ENCODE measurements around the gene CLIC6. TPM values are rescaled to one million over a fixed set of nuclear protein-coding genes. Genes with fewer than 3 reads are reported as not detected.

CLIC6 gene
- total and polyA plus RNA-seq, 7 experiments from 2014 or later: 0.12 to 0.56 (median 0.22) TPM; not detected in 2

- Histone ChIP-seq H3K27ac (ENCODE audit: low read depth, low read length) (no peak overlapping the region), H3K4me1 (ENCODE audit: control insufficient read depth in 2 of 2, insufficient read depth in 2 of 2, low read length in 2 of 2) (no peaks in the 10 kb centered on the region), H3K4me3 (ENCODE audit: low read length) (no peak overlapping the region), H3K9me3 (ENCODE audit: control insufficient read depth in 2 of 3, low read length in 3 of 3) (no peaks in the 10 kb centered on the region), H3K27me3 (ENCODE audit: control insufficient read depth in 2 of 2, insufficient read depth in 2 of 2, low read length in 2 of 2) (peaks cover 0 to 4% of the 10 kb centered on the region in 2 donors), H3K36me3 (ENCODE audit: control insufficient read depth in 2 of 3, insufficient read depth in 3 of 3, low read length in 3 of 3) (no peaks in the 10 kb centered on the region)
- peak; percentile 72 for ATAC-seq
- CTCF ChIA-PET: interaction anchor here (0.6 to 5.6 kb wide), 15 partner anchors 17 to 1337 kb away, joined by 3 to 36 read pairs (median 4); no protein-coding TSS in a partner anchor
- H3K27ac Mint-ChIP-seq: no peak overlapping the region
- POLR2A ChIA-PET: no interaction called here
- no peak overlapping the region for H3K4me3 Mint-ChIP-seq
- peak in 7 of 9 donors; percentile 33 to 63 (median 58) for DNase-seq
- H3K9me3 Mint-ChIP-seq: peaks cover 0 to 6% (median 2%) of the 10 kb centered on the region in 11 donors
- peaks cover 0 to 10% (median 3%) of the 10 kb centered on the region in 7 donors for H3K4me1 Mint-ChIP-seq
- peaks cover 2 to 43% (median 10%) of the 10 kb centered on the region in 5 donors for H3K27me3 Mint-ChIP-seq
- intact Hi-C loops (cut with micrococcal nuclease): loop anchor here (1.0 to 2.0 kb wide), 9 partner anchors 52 to 1419 kb away; no protein-coding TSS in a partner anchor
- H3K36me3 Mint-ChIP-seq: peaks cover 0 to 4% (median 0%) of the 10 kb centered on the region in 5 donors
Observed at GRCh38 chr21:34693192-34693810, 24.5 kb downstream of the CLIC6 start.

GRCh38 chr21:34695434-34695833 lies 26.6 kb downstream of the CLIC6 start:
- Histone ChIP-seq H3K27me3 (ENCODE audit: control insufficient read depth in 2 of 2, insufficient read depth in 2 of 2, low read length in 2 of 2) (peaks cover 0 to 4% of the 10 kb centered on the region in 2 donors), H3K4me3 (ENCODE audit: low read length) (no peak overlapping the region), H3K27ac (ENCODE audit: low read depth, low read length) (no peak overlapping the region), H3K36me3 (ENCODE audit: control insufficient read depth in 2 of 3, insufficient read depth in 3 of 3, low read length in 3 of 3) (no peaks in the 10 kb centered on the region), H3K9me3 (ENCODE audit: control insufficient read depth in 2 of 3, low read length in 3 of 3) (no peaks in the 10 kb centered on the region), H3K4me1 (ENCODE audit: control insufficient read depth in 2 of 2, insufficient read depth in 2 of 2, low read length in 2 of 2) (no peaks in the 10 kb centered on the region)
- DNase-seq (no peak), ATAC-seq (no peak)
- ChIA-PET CTCF (interaction anchor here (0.6 kb wide), 1 partner anchor 709 kb away, joined by 3 read pairs; no protein-coding TSS in a partner anchor), POLR2A (no interaction called here)
- peaks cover 0 to 27% (median 6%) of the 10 kb centered on the region in 5 donors for H3K27me3 Mint-ChIP-seq
- peaks cover 0 to 4% (median 0%) of the 10 kb centered on the region in 5 donors for H3K36me3 Mint-ChIP-seq
- no peak overlapping the region for H3K4me3 Mint-ChIP-seq
- H3K27ac Mint-ChIP-seq: no peak overlapping the region
- intact Hi-C loops (cut with micrococcal nuclease): no loop called here
- peaks cover 0 to 6% (median 2%) of the 10 kb centered on the region in 11 donors for H3K9me3 Mint-ChIP-seq
- H3K4me1 Mint-ChIP-seq: peaks cover 0 to 9% (median 3%) of the 10 kb centered on the region in 7 donors

GRCh38 chr21:34696121-34696520 lies 27.3 kb downstream of the CLIC6 start:
- no peak for DNase-seq
- intact Hi-C loops (cut with micrococcal nuclease): no loop called here
- ATAC-seq: no peak
- no peak overlapping the region for H3K27ac ChIP-seq (ENCODE audit: low read depth, low read length)
- H3K9me3 ChIP-seq (ENCODE audit: control insufficient read depth in 2 of 3, low read length in 3 of 3): no peaks in the 10 kb centered on the region
- Mint-ChIP-seq H3K27me3 (peaks cover 0 to 27% (median 7%) of the 10 kb centered on the region in 5 donors), H3K36me3 (peaks cover 0 to 4% (median 0%) of the 10 kb centered on the region in 5 donors), H3K27ac (no peak overlapping the region), H3K9me3 (peaks cover 0 to 6% (median 2%) of the 10 kb centered on the region in 11 donors), H3K4me1 (peaks cover 0 to 9% (median 3%) of the 10 kb centered on the region in 7 donors), H3K4me3 (no peak overlapping the region)
- peaks cover 0 to 4% of the 10 kb centered on the region in 2 donors for H3K27me3 ChIP-seq (ENCODE audit: control insufficient read depth in 2 of 2, insufficient read depth in 2 of 2, low read length in 2 of 2)
- no peaks in the 10 kb centered on the region for H3K36me3 ChIP-seq (ENCODE audit: control insufficient read depth in 2 of 3, insufficient read depth in 3 of 3, low read length in 3 of 3)
- ChIA-PET POLR2A (no interaction called here), CTCF (interaction anchor here (2.0 kb wide), 1 partner anchor 1144 kb away, joined by 5 read pairs; no protein-coding TSS in a partner anchor)
- no peaks in the 10 kb centered on the region for H3K4me1 ChIP-seq (ENCODE audit: control insufficient read depth in 2 of 2, insufficient read depth in 2 of 2, low read length in 2 of 2)
- H3K4me3 ChIP-seq (ENCODE audit: low read length): no peak overlapping the region

GRCh38 chr21:34697826-34698225 lies 29.0 kb downstream of the CLIC6 start:
- no peak overlapping the region for H3K27ac Mint-ChIP-seq
- Histone ChIP-seq H3K27ac (ENCODE audit: low read depth, low read length) (no peak overlapping the region), H3K9me3 (ENCODE audit: control insufficient read depth in 2 of 3, low read length in 3 of 3) (no peaks in the 10 kb centered on the region), H3K4me1 (ENCODE audit: control insufficient read depth in 2 of 2, insufficient read depth in 2 of 2, low read length in 2 of 2) (no peaks in the 10 kb centered on the region), H3K27me3 (ENCODE audit: control insufficient read depth in 2 of 2, insufficient read depth in 2 of 2, low read length in 2 of 2) (no peaks in the 10 kb centered on the region), H3K36me3 (ENCODE audit: control insufficient read depth in 2 of 3, insufficient read depth in 3 of 3, low read length in 3 of 3) (no peaks in the 10 kb centered on the region), H3K4me3 (ENCODE audit: low read length) (no peak overlapping the region)
- H3K4me3 Mint-ChIP-seq: no peak overlapping the region
- DNase-seq (no peak), ATAC-seq (no peak)
- H3K9me3 Mint-ChIP-seq: peaks cover 0 to 6% (median 2%) of the 10 kb centered on the region in 11 donors
- H3K36me3 Mint-ChIP-seq: peaks cover 0 to 4% (median 0%) of the 10 kb centered on the region in 5 donors
- intact Hi-C loops (cut with micrococcal nuclease): no loop called here
- ChIA-PET POLR2A (no interaction called here), CTCF (interaction anchor here (2.0 kb wide), 1 partner anchor 1142 kb away, joined by 5 read pairs; no protein-coding TSS in a partner anchor)
- H3K27me3 Mint-ChIP-seq: peaks cover 0 to 11% (median 4%) of the 10 kb centered on the region in 5 donors
- H3K4me1 Mint-ChIP-seq: peaks cover 0 to 9% (median 3%) of the 10 kb centered on the region in 7 donors

- Histone ChIP-seq H3K27me3 (ENCODE audit: control insufficient read depth in 2 of 2, insufficient read depth in 2 of 2, low read length in 2 of 2) (no peaks in the 10 kb centered on the region), H3K27ac (ENCODE audit: low read depth, low read length) (no peak overlapping the region), H3K36me3 (ENCODE audit: control insufficient read depth in 2 of 3, insufficient read depth in 3 of 3, low read length in 3 of 3) (no peaks in the 10 kb centered on the region), H3K4me1 (ENCODE audit: control insufficient read depth in 2 of 2, insufficient read depth in 2 of 2, low read length in 2 of 2) (no peaks in the 10 kb centered on the region), H3K9me3 (ENCODE audit: control insufficient read depth in 2 of 3, low read length in 3 of 3) (no peaks in the 10 kb centered on the region), H3K4me3 (ENCODE audit: low read length) (no peak overlapping the region)
- Mint-ChIP-seq H3K36me3 (peaks cover 0 to 4% (median 0%) of the 10 kb centered on the region in 5 donors), H3K4me3 (no peak overlapping the region), H3K27ac (no peak overlapping the region), H3K27me3 (peaks cover 0 to 13% (median 4%) of the 10 kb centered on the region in 5 donors), H3K9me3 (peaks cover 0 to 6% (median 2%) of the 10 kb centered on the region in 11 donors), H3K4me1 (peaks cover 0 to 5% (median 3%) of the 10 kb centered on the region in 7 donors)
- POLR2A ChIA-PET: no interaction called here
- no peak for ATAC-seq
- CTCF ChIA-PET: interaction anchor here (2.0 kb wide), 1 partner anchor 1142 kb away, joined by 5 read pairs; no protein-coding TSS in a partner anchor
- DNase-seq: no peak
- intact Hi-C loops (cut with micrococcal nuclease): no loop called here
Observed at GRCh38 chr21:34698270-34699015, 29.6 kb downstream of the CLIC6 start.

- Histone ChIP-seq H3K27me3 (ENCODE audit: control insufficient read depth in 2 of 2, insufficient read depth in 2 of 2, low read length in 2 of 2) (no peaks in the 10 kb centered on the region), H3K27ac (ENCODE audit: low read depth, low read length) (no peak overlapping the region), H3K4me1 (ENCODE audit: control insufficient read depth in 2 of 2, insufficient read depth in 2 of 2, low read length in 2 of 2) (no peaks in the 10 kb centered on the region), H3K9me3 (ENCODE audit: control insufficient read depth in 2 of 3, low read length in 3 of 3) (no peaks in the 10 kb centered on the region), H3K36me3 (ENCODE audit: control insufficient read depth in 2 of 3, insufficient read depth in 3 of 3, low read length in 3 of 3) (no peaks in the 10 kb centered on the region), H3K4me3 (ENCODE audit: low read length) (no peak overlapping the region)
- Mint-ChIP-seq H3K36me3 (no peaks in the 10 kb centered on the region), H3K9me3 (peaks cover 0 to 1% (median 0%) of the 10 kb centered on the region in 11 donors), H3K27ac (no peak overlapping the region), H3K4me3 (no peak overlapping the region), H3K27me3 (peaks cover 0 to 18% (median 4%) of the 10 kb centered on the region in 5 donors), H3K4me1 (peaks cover 0 to 2% (median 0%) of the 10 kb centered on the region in 7 donors)
- ATAC-seq (no peak), DNase-seq (no peak)
- ChIA-PET POLR2A (no interaction called here), CTCF (no interaction called here)
- intact Hi-C loops (cut with micrococcal nuclease): no loop called here
Observed at GRCh38 chr21:34700605-34701004, 31.8 kb downstream of the CLIC6 start.

Measured in naive thymus-derived CD4-positive, alpha-beta T cell (primary cell).